ENCODE results near the gene NFIA.

DNA sequence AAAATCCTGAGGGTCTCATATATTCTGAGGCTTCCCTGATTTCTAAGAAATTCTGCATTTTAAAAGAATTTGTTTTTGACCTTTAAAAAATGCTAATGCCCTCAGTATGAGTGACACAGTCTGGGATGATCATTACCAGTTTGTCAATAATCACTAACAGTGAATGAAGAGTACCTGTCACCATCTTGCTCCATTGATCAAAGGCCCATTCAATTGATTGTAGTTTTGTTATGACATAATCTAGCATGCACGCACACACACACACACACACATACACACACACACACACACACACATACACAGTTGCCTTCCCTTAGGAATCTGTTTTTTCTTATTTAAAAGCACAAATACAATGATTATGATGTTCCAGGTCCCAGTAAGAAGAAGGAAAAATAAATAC lies 250.4 kb downstream of the NFIA start:
- TF ChIP-seq, protein P1, sequence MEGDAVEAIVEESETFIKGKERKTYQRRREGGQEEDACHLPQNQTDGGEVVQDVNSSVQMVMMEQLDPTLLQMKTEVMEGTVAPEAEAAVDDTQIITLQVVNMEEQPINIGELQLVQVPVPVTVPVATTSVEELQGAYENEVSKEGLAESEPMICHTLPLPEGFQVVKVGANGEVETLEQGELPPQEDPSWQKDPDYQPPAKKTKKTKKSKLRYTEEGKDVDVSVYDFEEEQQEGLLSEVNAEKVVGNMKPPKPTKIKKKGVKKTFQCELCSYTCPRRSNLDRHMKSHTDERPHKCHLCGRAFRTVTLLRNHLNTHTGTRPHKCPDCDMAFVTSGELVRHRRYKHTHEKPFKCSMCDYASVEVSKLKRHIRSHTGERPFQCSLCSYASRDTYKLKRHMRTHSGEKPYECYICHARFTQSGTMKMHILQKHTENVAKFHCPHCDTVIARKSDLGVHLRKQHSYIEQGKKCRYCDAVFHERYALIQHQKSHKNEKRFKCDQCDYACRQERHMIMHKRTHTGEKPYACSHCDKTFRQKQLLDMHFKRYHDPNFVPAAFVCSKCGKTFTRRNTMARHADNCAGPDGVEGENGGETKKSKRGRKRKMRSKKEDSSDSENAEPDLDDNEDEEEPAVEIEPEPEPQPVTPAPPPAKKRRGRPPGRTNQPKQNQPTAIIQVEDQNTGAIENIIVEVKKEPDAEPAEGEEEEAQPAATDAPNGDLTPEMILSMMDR (conservative IDR thresholded peaks at IDR 0.05; ENCODE audit: low read length): no peak
- no peak for TF ChIP-seq EZH2phosphoT487 (IDR thresholded peaks at IDR 0.05; ENCODE audit: borderline replicate concordance)

Measured in Loucy (cell line).